ENCODE data around the gene SHFL.
A peak's percentile ranks its signal among the peaks of the same experiment; 100 is the strongest.

The SHFL gene

DNA sequence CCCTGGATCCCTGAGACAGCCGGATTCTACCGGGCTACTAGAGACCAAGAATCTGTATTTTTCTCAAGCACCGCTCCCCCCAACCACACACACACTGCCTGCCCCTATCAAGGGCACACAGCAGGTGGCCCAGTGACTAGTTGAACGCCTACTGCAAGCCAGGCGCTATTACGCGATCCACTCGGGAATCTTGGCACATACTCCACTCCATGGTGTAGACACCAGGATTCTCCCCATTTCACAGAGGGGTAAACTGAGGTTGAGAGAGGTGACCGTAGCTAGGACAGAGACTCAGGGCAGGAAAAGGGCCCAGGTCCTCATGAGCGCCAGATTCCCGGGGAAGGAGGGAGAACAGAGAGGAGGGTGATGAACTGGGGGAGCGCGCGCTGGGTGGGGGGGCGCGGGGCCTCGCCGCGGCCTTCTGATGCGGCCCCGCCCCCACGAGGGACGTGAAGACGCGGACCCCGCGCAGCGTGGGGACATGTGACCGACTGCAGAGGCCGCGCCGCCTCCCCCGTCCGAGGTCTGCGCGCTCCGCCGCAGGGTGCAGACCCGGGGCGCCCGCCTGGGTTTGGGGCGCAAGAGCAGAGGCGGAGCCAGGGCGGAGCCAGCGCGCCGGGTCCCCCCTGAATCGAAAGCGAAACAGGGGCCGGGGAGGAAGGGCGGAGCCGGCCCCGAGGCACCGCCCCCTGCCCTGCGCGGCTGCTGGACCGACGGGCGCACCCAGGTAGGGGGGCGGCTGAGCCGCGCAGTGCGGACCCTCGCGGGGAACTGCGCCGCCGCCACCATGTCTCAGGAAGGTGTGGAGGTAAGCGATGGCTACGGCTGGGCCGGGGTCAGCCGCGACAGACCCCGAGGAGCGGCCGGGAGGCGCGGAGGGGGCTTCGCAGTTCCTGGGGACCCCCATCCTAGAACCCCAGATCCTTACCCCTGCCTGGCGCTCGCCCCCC, at the start of gene SHFL:
Gene SHFL (plus strand): TSS at position 677 of the 950 bp plus-strand sequence. CDS start 111 bp downstream, at position 788.
- Mint-ChIP-seq H3K27me3 (no peaks in the 10 kb centered on the region), H3K9me3 (no peaks in the 10 kb centered on the region), H3K36me3 (no peaks in the 10 kb centered on the region)

GRCh38 chr19:10036601-10037071, 49.5 kb upstream of the SHFL start:
- no peaks in the 10 kb centered on the region for H3K36me3 Mint-ChIP-seq
- no peak overlapping the region for H3K4me3 Mint-ChIP-seq
- H3K27ac Mint-ChIP-seq, result no peak overlapping the region
- H3K27me3 Mint-ChIP-seq, result peaks cover 18% of the 10 kb centered on the region
- H3K9me3 Mint-ChIP-seq, result no peaks in the 10 kb centered on the region
- no peaks in the 10 kb centered on the region for H3K4me1 Mint-ChIP-seq

More for the DNA sequence above, at the start of gene SHFL:
- Mint-ChIP-seq H3K4me3 (peak within 1 kb of the TSS; percentile 88), H3K4me1 (peaks cover 8% of the 10 kb centered on the region), H3K27ac (peak within 1 kb of the TSS; percentile 86)

- Mint-ChIP-seq H3K36me3 (no peaks in the 10 kb centered on the region), H3K4me1 (no peaks in the 10 kb centered on the region)
Measured at GRCh38 chr19:10037367-10037766, 48.8 kb upstream of the SHFL start.

GRCh38 chr19:10037809-10038208, 48.3 kb upstream of the SHFL start:
- Mint-ChIP-seq H3K4me3 (no peak overlapping the region), H3K9me3 (no peaks in the 10 kb centered on the region), H3K27me3 (peaks cover 13% of the 10 kb centered on the region), H3K4me1 (no peaks in the 10 kb centered on the region), H3K36me3 (no peaks in the 10 kb centered on the region), H3K27ac (no peak overlapping the region)

More at GRCh38 chr19:10037367-10037766, 48.8 kb upstream of the SHFL start:
- no peak overlapping the region for H3K27ac Mint-ChIP-seq
- no peaks in the 10 kb centered on the region for H3K9me3 Mint-ChIP-seq
- no peak overlapping the region for H3K4me3 Mint-ChIP-seq
- H3K27me3 Mint-ChIP-seq, result peaks cover 16% of the 10 kb centered on the region

DNA sequence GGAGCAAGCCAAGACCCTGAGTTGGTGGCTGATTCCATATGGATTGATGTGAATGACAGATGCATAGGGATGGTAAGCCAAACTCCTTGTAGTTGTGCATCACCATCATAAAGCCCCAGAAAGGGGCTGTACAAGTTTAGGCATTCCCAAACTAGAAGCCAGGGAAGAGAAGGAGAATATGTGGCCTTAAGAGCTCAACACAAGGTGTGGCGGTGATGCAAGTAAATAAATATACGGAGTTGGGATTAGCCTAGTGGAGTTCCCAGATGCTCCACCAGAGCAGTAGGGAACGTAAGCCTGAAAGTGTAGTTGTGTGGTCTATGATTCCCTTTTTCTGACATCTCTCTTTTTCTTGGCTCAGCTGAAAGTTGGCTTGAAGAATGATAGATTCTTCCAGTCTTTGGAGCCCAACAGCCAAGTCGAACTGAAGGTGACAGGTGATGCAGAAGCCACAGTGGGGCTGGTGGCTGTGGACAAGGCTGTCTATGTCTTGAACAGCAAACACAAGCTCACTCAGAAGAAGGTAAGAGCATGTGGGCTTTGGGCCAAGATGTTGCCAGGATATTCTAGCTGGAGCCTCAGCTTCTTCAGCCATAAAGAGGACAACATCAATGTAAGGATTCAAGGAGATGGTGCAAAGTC, 42.7 kb upstream of the SHFL start:
- Mint-ChIP-seq H3K4me3 (no peak overlapping the region), H3K36me3 (no peaks in the 10 kb centered on the region), H3K27ac (no peak overlapping the region), H3K9me3 (no peaks in the 10 kb centered on the region), H3K27me3 (peaks cover 15% of the 10 kb centered on the region), H3K4me1 (no peaks in the 10 kb centered on the region)

GRCh38 chr19:10044390-10044789, 41.7 kb upstream of the SHFL start:
- no peaks in the 10 kb centered on the region for H3K9me3 Mint-ChIP-seq
- peaks cover 15% of the 10 kb centered on the region for H3K27me3 Mint-ChIP-seq
- no peak overlapping the region for H3K27ac Mint-ChIP-seq
- no peak overlapping the region for H3K4me3 Mint-ChIP-seq
- H3K36me3 Mint-ChIP-seq, result no peaks in the 10 kb centered on the region
- H3K4me1 Mint-ChIP-seq, result no peaks in the 10 kb centered on the region

DNA sequence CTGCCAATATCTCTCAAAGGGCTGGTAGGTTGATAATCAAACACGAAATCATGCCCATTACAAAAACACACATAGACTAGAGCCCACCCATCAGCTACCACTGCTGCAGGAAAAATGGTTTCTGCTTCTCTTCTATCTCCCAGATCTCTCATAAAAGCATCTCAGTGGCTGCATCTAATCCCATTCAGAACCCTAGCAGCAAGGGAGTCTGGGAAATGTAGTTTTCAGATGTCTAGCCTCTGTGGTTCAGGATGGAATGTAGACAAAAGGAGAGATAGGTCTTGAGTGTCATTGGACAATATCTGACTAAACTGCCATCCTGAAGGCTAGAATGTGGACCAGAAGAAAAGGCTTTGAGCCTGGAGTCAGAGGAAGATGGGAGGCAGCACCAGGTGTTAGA, 40.7 kb upstream of the SHFL start:
- H3K27ac Mint-ChIP-seq, result no peak overlapping the region
- H3K4me3 Mint-ChIP-seq, result no peak overlapping the region
- no peaks in the 10 kb centered on the region for H3K36me3 Mint-ChIP-seq
- no peaks in the 10 kb centered on the region for H3K4me1 Mint-ChIP-seq
- peaks cover 15% of the 10 kb centered on the region for H3K27me3 Mint-ChIP-seq
- no peaks in the 10 kb centered on the region for H3K9me3 Mint-ChIP-seq

DNA sequence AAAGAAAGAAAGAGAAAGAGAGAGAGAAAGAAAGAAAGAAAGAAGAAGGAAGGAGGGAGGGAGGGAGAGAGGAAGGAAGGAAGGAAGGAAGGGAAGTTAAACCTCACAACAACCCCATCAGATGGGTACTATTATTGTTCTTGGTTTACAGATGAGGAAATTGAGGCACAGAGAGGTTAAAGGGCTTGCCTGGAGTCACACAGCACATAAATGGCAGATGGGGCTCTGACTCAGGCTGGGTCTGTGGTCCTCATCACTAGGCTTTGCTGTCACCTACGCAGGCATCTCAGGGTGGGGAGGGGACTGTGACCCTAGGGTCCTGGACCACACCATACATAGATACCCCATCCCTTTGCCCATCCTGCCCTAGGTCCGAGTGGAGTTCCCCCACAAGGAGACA, 36.5 kb upstream of the SHFL start:
- no peaks in the 10 kb centered on the region for H3K9me3 Mint-ChIP-seq
- H3K4me1 Mint-ChIP-seq, result no peaks in the 10 kb centered on the region
- no peak overlapping the region for H3K4me3 Mint-ChIP-seq
- H3K27ac Mint-ChIP-seq, result no peak overlapping the region
- H3K27me3 Mint-ChIP-seq, result peaks cover 7% of the 10 kb centered on the region
- H3K36me3 Mint-ChIP-seq, result no peaks in the 10 kb centered on the region

DNA sequence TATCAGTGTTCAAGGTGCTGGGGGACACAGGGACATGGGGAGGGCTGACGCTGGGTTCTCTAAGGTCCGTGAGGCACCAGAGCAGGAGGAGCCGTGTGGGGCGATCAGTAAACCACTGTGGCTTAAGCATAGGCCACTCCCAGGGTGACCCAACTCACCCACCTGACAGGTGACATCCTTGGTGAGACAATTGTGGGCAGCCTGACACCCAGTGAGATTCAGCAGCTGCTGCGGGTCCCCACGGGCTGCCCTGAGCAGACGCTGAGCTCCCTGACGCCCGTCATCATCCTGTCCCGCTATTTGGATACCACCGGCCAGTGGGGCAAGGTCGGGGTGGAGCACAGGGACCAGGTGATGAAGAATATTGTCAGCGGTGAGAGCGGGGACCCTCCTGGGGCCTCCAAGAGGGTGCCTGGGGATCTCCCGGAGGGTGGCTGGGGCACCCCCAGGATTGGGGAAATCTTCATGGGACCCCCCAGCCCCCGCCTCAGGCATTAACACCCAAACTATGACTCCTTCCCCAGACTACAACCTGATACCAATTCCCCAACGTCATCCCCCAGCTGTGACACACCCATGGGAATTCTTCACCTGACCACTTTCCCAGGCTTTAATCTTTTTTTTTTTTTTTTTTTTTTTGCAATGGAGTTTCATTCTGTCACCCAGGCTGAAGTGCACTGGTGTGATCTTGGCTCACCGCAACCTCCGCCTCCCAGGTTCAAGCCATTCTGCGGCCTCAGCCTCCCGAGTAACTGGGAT, 33.3 kb upstream of the SHFL start:
- no peak overlapping the region for H3K4me3 Mint-ChIP-seq
- no peaks in the 10 kb centered on the region for H3K36me3 Mint-ChIP-seq
- no peak overlapping the region for H3K27ac Mint-ChIP-seq
- H3K4me1 Mint-ChIP-seq, result no peaks in the 10 kb centered on the region
- no peaks in the 10 kb centered on the region for H3K9me3 Mint-ChIP-seq
- no peaks in the 10 kb centered on the region for H3K27me3 Mint-ChIP-seq

DNA sequence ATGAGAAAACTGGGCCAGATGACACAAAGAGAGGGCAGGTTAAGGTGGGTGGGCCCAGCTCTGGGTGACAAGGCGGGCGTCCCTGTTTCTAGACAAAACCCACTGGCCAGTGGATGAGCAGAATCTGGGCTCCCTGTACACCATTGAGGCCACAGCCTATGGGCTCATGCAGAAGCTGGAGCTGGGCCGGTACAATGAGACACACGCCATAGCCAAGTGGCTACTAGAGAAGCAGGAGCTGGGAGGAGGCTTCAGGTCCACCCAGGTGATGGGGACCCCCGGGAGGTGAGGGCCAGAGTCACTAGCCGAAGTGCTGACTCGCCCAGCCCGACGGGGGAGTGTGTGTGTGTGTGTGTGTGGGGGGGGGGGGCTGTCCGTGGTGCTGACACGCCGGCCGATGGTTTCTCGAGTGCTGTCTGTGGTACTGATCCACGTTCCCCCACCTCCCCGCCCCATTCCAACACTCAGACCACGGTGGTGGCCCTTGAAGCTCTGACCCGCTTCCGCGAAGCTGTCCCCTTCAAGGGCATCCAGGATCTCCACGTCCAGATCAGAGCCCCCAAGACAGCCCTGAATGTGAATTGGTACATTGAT, 24.3 kb upstream of the SHFL start:
- no peak overlapping the region for H3K27ac Mint-ChIP-seq
- H3K9me3 Mint-ChIP-seq, result no peaks in the 10 kb centered on the region
- peaks cover 2% of the 10 kb centered on the region for H3K36me3 Mint-ChIP-seq
- H3K4me3 Mint-ChIP-seq, result no peak overlapping the region
- peaks cover 4% of the 10 kb centered on the region for H3K27me3 Mint-ChIP-seq
- H3K4me1 Mint-ChIP-seq, result no peaks in the 10 kb centered on the region

DNA sequence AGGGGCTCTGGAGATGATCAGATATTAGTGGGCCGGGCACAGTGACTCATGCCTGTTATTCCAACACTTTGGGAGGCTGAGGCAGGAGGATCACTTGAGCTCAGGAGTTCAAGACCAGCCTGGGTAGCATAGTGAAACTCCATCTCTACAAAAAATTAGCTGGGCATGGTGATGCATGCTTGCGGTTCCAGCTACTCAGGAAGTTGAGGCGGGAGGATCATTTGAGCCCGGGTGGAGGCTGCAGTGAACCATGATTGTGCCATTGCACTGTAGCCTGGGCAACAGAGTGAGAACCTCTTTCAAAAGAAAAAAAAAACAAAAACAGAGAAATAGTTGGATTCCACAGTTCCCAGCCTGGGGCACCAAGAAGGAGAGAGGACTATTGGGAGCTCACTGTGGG, 17.9 kb upstream of the SHFL start:
- no peak overlapping the region for H3K4me3 Mint-ChIP-seq
- H3K27ac Mint-ChIP-seq, result no peak overlapping the region
- H3K36me3 Mint-ChIP-seq, result peaks cover 2% of the 10 kb centered on the region
- no peaks in the 10 kb centered on the region for H3K4me1 Mint-ChIP-seq
- H3K9me3 Mint-ChIP-seq, result no peaks in the 10 kb centered on the region
- no peaks in the 10 kb centered on the region for H3K27me3 Mint-ChIP-seq

GRCh38 chr19:10069046-10069445, 17.1 kb upstream of the SHFL start:
- peaks cover 2% of the 10 kb centered on the region for H3K36me3 Mint-ChIP-seq
- H3K27me3 Mint-ChIP-seq, result no peaks in the 10 kb centered on the region
- no peaks in the 10 kb centered on the region for H3K9me3 Mint-ChIP-seq
- no peaks in the 10 kb centered on the region for H3K4me1 Mint-ChIP-seq
- no peak overlapping the region for H3K27ac Mint-ChIP-seq
- no peak overlapping the region for H3K4me3 Mint-ChIP-seq

GRCh38 chr19:10070730-10071446, 15.2 kb upstream of the SHFL start:
- Mint-ChIP-seq H3K4me3 (no peak overlapping the region), H3K36me3 (peaks cover 2% of the 10 kb centered on the region), H3K9me3 (no peaks in the 10 kb centered on the region), H3K27ac (no peak overlapping the region), H3K4me1 (no peaks in the 10 kb centered on the region), H3K27me3 (no peaks in the 10 kb centered on the region)

DNA sequence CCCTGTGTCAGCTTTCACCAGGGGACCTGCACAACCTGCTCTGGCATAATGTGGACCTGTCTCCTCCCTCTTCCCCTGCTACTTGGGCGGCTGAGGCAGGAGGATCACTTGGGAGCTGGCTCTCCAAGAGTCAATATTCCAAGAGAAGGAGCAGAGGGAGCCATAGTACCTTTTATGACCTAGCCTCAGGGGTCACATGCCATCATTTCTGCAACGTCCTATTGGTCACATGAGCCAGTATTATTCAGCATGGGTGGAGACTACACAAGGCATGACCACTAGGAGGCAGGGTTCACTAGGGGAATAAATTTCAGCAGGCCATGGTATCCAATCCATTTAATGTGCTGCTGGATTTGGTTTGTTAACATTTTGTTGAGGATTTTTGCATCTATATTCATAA, 12.0 kb upstream of the SHFL start:
- Mint-ChIP-seq H3K36me3 (no peaks in the 10 kb centered on the region), H3K4me3 (no peak overlapping the region), H3K4me1 (no peaks in the 10 kb centered on the region), H3K9me3 (no peaks in the 10 kb centered on the region), H3K27ac (no peak overlapping the region), H3K27me3 (no peaks in the 10 kb centered on the region)

- H3K4me1 Mint-ChIP-seq, result no peaks in the 10 kb centered on the region
- no peak overlapping the region for H3K4me3 Mint-ChIP-seq
- H3K36me3 Mint-ChIP-seq, result no peaks in the 10 kb centered on the region
- H3K27me3 Mint-ChIP-seq, result no peaks in the 10 kb centered on the region
- H3K27ac Mint-ChIP-seq, result no peak overlapping the region
- no peaks in the 10 kb centered on the region for H3K9me3 Mint-ChIP-seq
Measured at GRCh38 chr19:10076535-10076934, 9.6 kb upstream of the SHFL start.
